GM03348 (cell line): ENCODE results near the gene GOLM1.

Source experiments
- DNase-seq: peaks from one replicate; pipeline ENCODE4 v3.0.0; 2012; ENCODE audit warnings: low spot score

The GOLM1 gene

DNA sequence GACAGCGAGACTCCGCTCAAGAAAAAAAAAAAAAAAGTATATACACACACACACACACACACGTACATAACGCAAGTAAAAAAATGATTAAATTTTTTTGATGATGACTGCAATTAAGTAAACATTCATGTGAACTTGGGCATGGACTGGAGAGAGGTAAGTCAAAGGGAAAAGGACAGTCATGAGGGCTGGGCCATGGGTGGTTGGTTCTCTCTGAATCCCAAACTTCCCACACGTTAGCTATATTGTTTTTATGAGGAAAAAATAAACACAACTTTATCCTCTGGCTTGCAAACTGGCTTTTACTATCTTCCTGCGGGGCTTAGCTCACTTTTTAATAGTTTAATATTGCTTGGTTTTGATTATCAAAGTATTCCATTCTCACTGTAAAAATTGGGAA, 53.7 kb downstream of the GOLM1 start:
- DNase-seq: no peak

GRCh38 chr9:86043999-86044398, 55.4 kb downstream of the GOLM1 start:
- DNase-seq: no peak

DNA sequence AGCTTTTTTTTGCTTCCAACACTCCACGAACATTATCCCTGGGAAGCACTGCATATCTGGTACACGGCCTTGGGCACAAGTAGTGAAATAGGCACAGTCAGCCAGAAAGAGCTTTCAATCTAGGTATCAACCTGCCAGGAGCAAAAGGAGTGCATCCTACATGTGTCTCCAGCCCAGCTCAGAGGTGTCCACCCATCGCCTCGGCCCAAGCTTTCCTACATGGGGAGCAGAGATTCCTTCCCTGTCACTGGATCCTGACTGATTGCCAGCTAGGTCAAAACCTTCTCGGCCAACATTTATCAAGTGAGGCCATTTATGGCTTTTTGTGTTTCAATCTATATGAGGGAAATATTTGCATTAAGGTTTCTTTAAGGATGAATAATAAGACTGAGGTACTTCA, 55.8 kb downstream of the GOLM1 start:
- DNase-seq: no peak

DNA sequence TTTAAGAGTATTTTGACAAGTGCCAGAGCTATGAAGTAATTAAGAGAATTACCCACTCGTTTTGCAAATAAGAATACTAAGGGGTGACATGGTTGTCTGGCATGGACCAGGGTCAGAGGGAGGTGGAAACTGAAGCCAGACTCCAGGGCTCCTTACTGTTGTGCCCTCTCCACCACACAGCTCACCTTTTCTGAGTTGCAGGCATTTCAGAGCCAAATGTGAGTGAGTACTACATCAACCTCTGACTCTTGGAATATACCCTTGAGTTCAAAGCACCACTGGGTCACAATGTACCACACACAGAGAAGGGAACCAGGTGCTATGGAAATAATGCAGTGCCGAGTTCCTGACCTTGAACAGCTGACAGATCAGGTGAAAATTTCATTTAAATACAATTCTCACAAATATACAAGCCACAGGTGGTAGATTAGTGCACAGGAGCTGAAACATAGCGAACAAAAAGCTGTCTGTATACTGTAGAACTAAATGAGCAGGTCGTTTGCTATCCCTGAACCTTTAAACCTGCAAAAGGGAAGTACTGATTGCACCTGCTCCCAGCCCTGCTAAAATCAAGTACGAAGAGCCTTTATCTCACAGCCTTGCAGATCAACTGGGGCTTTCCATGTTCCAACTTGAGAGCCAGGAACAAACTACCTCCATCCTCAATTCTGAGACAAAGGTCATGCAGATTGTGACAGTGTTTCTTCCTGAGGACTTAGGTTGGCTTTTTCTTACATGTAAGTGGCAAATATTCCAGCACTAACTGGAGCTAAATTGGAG, 57.0 kb downstream of the GOLM1 start:
- no peak for DNase-seq

DNA sequence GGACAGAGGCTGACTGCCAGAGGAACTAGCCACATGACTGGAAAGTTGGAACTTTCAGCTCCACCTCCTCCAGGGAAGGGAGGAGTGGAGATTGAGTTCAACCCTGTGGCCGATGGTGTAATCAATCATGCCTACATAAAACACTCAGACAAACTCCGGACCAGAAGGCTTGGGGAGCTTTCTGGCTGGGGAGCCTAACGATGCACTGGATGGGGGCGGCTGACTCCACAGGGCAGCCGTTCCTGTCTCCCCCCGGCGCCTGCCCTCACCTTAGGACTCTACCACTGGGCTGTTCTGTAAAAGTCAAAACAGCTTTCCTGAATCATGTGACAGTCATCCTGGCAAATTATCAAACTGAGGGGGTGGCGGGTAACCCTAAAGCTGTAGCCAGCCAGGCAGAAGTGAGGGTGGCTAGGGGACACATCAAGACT, 58.0 kb downstream of the GOLM1 start:
- DNase-seq: peak; percentile 77

GRCh38 chr9:86040861-86041155, 58.5 kb downstream of the GOLM1 start:
- no peak for DNase-seq

GRCh38 chr9:86039991-86040860, 59.1 kb downstream of the GOLM1 start:
- DNase-seq: no peak

DNA sequence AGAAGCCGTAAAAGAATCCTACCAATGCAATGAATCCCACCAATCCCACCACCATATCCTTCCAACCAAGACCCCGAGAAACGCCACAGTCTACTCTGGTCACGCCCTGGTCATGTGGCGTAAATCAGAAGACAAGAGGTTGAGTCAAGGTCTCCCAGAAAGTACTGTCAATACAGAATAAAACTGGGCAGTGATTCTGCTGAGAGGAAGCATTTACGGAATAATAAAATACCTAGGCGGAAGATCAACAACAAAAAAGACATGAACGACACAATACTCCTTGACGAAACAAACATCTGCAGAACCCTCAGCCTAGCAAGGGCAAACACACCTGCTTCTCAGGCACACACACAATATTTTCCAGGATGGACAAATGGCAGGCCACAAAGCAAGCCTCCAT, 62.8 kb downstream of the GOLM1 start:
- DNase-seq: no peak

- DNase-seq: no peak
Measured at GRCh38 chr9:86035827-86036440, 63.4 kb downstream of the GOLM1 start.

DNA sequence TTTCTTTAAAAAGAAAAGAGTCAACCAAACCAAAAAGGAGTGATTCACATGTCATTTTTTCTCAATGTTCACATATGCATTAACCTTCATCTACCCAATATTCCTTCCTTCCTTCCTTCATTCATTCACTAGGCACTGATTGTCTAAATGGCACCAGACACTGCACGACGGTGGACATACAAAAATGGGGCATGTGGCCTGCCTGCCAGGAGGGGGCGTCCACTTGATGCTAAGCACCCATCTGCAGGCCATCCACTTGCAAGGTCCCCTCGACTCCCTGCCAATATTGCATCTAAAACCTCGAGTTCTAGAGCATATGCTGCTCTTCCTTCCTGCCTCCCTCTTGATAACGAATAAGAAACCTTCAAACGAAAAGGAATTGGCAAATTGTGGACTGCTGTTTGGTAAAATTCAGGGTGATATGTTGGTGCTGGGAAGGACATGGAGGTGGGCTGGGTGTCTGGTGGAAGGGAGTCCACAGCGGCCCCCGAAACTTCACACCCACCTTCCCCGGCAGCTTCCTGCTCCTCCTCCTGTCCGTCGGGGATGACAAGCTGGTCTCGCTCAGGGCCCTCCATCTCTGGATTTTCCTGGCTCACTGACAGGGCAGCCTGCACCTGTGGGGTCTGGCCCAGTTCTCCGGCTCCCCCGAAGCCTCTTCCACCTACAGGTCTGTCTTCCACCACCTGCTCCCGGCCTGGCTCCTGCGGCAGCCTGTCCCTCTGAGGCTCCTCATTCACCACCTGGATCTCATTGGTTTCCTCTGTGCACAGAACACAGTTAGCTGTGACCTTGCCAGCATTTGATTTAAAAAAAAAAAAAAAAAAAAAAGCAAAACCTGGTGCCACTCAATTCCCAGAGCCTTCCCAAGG, 64.3 kb downstream of the GOLM1 start:
- peak; percentile 46 for DNase-seq

GRCh38 chr9:86027767-86028166, 71.6 kb downstream of the GOLM1 start:
- no peak for DNase-seq

- DNase-seq: no peak
Measured at GRCh38 chr9:86022687-86023266, 76.6 kb downstream of the GOLM1 start.

GRCh38 chr9:86021166-86021565, 78.2 kb downstream of the GOLM1 start:
- DNase-seq: no peak

GRCh38 chr9:86020731-86021130, 78.6 kb downstream of the GOLM1 start:
- no peak for DNase-seq

- no peak for DNase-seq
Measured at GRCh38 chr9:86009133-86009532, 90.2 kb downstream of the GOLM1 start.

DNA sequence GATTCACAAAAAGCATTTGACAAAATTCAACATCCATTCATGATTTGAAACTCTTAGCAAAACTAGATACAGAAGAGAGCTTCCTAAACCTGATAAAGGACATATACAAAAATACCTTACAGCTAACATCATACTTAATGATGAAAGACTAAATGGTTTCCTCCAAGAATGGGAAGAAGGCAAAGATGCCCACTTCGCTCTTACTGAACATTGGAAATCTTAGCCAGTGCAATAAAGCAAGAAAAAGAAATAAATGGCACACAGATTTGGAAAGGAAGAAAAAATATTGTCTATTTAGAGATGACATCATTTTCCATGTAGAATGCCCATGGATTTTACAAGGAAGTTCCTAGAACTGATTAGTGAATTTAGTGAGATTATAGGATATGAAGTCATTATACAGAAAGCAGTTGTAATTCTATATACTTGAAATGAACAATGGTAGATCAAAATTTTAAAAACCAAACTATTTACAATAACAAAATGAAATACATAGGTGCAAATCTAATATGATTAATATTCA, 94.0 kb downstream of the GOLM1 start:
- DNase-seq: no peak

DNA sequence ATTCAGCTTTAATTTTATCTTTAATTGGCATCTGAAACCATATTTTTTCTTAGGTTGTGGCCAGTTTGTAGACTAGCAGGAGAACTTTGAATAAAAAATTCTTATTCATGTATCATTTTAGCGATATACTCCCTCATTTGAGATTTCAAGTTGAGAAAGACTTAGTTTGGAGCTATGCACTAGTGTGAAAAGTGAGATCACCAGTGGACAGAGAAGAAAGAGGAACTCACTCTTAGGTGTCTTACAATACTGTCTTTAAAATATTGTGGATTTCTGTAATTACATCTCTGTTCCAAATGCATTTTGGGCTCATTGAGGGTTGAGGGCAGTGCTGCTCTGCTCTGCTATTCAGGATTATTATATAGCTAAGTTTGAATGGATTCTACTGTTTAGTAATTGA, 103.8 kb downstream of the GOLM1 start:
- DNase-seq: no peak

GRCh38 chr9:85995097-85995496, 104.3 kb downstream of the GOLM1 start:
- DNase-seq: no peak

GRCh38 chr9:85994191-85994590, 105.2 kb downstream of the GOLM1 start:
- DNase-seq: no peak

DNA sequence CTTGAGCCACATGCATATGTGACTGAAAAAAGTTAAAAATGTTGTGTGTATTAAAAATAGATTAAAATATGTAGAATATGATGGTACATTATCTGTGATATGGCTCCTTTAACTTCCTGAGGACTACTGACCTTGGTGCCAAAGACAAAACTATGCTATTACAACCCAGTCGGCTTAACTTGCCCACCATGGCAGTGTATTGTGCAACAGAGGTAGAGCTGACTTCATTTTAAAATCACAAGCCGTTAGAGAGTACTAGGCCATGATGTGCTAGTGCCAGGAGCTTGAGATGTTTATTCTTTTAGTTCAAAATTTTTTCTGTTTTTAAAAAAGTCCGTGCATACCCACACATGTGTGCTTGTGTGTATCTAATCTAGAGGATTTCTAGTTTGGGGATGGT, 112.1 kb downstream of the GOLM1 start:
- peak; percentile 3 for DNase-seq

DNA sequence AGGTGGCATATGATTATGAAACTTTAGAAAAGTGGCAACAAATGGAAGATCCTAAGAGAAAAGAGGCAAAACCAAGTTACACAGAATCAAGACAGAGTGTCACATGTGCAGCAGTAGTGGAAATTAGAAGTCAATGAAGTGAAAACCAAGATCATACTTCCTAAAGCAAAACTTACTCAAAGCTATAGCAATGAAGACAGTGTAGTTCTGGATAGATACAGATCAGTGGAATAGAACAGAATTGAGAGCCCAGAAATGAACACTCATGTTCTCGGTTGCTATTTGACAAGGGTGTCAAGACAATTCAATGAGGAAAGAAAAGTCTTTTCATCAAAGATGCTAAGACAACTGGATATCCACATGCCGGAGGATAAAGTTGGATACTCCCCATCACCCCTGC, 114.9 kb downstream of the GOLM1 start:
- no peak for DNase-seq

DNA sequence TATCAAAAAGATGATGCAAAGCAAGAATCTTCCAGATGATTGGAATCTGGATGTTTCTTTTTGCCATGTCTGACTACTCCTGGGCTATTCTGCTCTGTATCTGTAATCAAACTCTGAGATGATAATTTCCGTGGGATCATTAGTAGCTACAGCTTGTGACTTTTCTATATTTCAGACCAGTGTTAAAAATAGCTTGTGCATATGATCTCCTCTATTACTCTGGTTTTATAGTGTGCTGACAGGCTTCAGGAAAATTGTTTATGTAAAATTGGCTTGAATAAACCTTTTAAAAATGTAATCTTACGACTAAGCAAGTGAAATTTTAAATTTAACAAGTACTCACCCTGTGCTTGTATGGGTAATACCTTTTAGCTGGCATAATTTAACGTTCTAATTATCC, 118.0 kb downstream of the GOLM1 start:
- no peak for DNase-seq
